ENCODE results near the gene MICAL2. TPM values are rescaled to one million over a fixed set of nuclear protein-coding genes. Genes with fewer than 3 reads are reported as not detected.

MICAL2 gene
- total RNA-seq, 1 experiment from 2014 or later: 59.8 TPM

DNA sequence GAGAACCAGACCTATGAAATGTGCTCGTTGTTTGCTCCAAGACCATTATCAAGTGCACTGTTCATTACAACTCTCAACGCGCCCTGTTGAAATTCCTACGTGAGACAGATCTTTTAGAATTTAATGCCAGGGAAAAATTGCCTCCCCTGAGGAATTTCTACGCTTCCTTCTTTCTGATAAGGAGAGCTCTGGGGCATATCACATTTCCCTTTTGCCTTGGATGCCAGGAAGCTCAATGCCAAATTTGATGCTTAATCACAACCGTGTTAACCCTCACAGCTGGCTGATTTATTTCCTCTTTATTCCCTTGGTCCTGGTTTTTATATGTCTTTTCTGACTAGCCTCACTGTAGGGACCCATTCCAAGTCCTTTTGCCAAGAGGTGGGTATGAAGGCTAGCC, 109.4 kb downstream of the MICAL2 start:
- Histone ChIP-seq H3K9me3 (replicated peaks) (no peaks in the 10 kb centered on the region), H3K4me1 (replicated peaks) (peaks cover 22% of the 10 kb centered on the region), H3K36me3 (peaks cover 68% of the 10 kb centered on the region)

DNA sequence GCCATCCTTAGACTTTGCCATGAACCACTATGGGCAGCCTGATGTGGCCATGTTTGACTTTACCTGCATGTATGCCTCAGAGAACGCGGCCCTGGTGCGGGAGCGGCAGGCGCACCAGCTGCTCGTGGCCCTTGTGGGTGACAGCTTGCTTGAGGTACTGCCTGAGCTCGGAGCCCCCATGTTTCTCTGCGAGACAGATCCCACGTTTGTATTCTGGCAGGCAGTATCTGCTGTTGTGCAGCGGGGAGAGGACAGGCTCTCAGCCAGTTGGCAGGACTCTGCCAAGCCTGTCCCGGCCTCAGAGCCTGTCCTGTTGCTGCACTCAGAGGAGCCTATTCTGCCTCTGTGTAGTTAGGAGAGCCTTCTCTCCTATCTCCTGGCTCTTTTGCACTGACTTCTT, 109.9 kb downstream of the MICAL2 start:
- H3K9me3 ChIP-seq (replicated peaks): no peaks in the 10 kb centered on the region
- peaks cover 67% of the 10 kb centered on the region for H3K36me3 ChIP-seq
- no peak for DNase-seq (ENCODE audit: low read depth in 1 of 2, low spot score in 2 of 2)
- no peak overlapping the region for H3K27ac ChIP-seq
- H3K27me3 ChIP-seq (replicated peaks): no peaks in the 10 kb centered on the region
- peaks cover 25% of the 10 kb centered on the region for H3K4me1 ChIP-seq (replicated peaks)
- no peak overlapping the region for H3K4me3 ChIP-seq

More for the DNA sequence above, 109.4 kb downstream of the MICAL2 start:
- no peak for DNase-seq (ENCODE audit: low read depth in 1 of 2, low spot score in 2 of 2)
- Histone ChIP-seq H3K4me3 (no peak overlapping the region), H3K27me3 (replicated peaks) (no peaks in the 10 kb centered on the region), H3K27ac (no peak overlapping the region)

- no peaks in the 10 kb centered on the region for H3K9me3 ChIP-seq (replicated peaks)
- H3K4me3 ChIP-seq: no peak overlapping the region
- H3K4me1 ChIP-seq (replicated peaks): peaks cover 25% of the 10 kb centered on the region
- H3K27ac ChIP-seq: no peak overlapping the region
- H3K36me3 ChIP-seq: peaks cover 66% of the 10 kb centered on the region
- H3K27me3 ChIP-seq (replicated peaks): no peaks in the 10 kb centered on the region
- DNase-seq (ENCODE audit: low read depth in 1 of 2, low spot score in 2 of 2): no peak
Measured at GRCh38 chr11:12221051-12221535, 110.7 kb downstream of the MICAL2 start.

- Histone ChIP-seq H3K4me3 (no peak overlapping the region), H3K36me3 (peaks cover 63% of the 10 kb centered on the region), H3K27me3 (replicated peaks) (no peaks in the 10 kb centered on the region), H3K9me3 (replicated peaks) (no peaks in the 10 kb centered on the region), H3K27ac (no peak overlapping the region), H3K4me1 (replicated peaks) (peaks cover 20% of the 10 kb centered on the region)
- DNase-seq (ENCODE audit: low read depth in 1 of 2, low spot score in 2 of 2): no peak
Measured at GRCh38 chr11:12222055-12222792, 111.8 kb downstream of the MICAL2 start.

DNA sequence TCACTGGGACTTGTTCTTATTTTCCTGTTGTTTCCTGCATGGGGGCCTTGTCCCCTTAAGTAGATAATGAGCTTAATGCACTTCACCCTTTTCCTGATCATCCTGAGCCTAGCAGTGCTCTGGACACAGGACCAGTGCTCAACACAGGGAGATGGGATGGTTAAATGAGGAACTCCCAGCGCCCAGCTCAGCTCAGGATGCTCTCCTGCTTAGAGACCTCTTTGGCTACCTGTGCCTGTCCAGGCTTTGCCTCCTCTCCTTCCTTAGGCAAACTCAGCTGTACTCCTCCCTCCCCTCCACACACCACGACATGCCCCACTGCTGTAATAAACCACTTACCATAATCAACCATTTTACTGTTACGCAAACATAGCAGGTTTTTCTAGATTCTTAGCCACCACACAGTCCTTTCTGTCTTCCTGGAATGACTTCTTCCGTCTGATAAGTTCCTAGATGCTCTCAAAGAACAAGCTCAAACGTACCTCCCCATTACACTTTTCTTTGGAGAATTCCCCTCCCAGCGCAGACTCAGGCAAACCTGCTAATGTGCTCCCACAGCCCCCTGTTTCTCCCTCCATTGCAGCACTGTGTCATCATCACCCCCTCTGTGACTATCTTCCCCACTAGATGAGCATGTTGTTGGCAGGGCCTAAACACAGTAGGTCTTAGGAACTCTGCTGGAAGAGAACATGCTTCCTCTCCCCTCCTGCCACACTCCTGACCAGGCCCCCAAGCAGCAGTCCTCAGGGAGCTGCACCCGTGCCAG, 113.6 kb downstream of the MICAL2 start:
- peak overlapping the region; percentile 70 for H3K27ac ChIP-seq
- peaks cover 58% of the 10 kb centered on the region for H3K36me3 ChIP-seq
- peak in 1 of 2 experiments; percentile 15 for DNase-seq (ENCODE audit: low read depth in 1 of 2, low spot score in 2 of 2)
- H3K9me3 ChIP-seq (replicated peaks): no peaks in the 10 kb centered on the region
- peaks cover 20% of the 10 kb centered on the region for H3K4me1 ChIP-seq (replicated peaks)
- H3K4me3 ChIP-seq: no peak overlapping the region
- no peaks in the 10 kb centered on the region for H3K27me3 ChIP-seq (replicated peaks)

- Histone ChIP-seq H3K27me3 (replicated peaks) (no peaks in the 10 kb centered on the region), H3K27ac (peak overlapping the region; percentile 70), H3K36me3 (peaks cover 60% of the 10 kb centered on the region), H3K4me1 (replicated peaks) (peaks cover 20% of the 10 kb centered on the region), H3K9me3 (replicated peaks) (no peaks in the 10 kb centered on the region), H3K4me3 (no peak overlapping the region)
- peak; percentile 77 to 96 for DNase-seq (ENCODE audit: low read depth in 1 of 2, low spot score in 2 of 2)
Measured at GRCh38 chr11:12224537-12224893, 114.1 kb downstream of the MICAL2 start.

GRCh38 chr11:12225046-12225739, 114.8 kb downstream of the MICAL2 start:
- peaks cover 65% of the 10 kb centered on the region for H3K36me3 ChIP-seq
- H3K27ac ChIP-seq: peak overlapping the region; percentile 53
- H3K9me3 ChIP-seq (replicated peaks): no peaks in the 10 kb centered on the region
- peaks cover 20% of the 10 kb centered on the region for H3K4me1 ChIP-seq (replicated peaks)
- no peak overlapping the region for H3K4me3 ChIP-seq
- no peaks in the 10 kb centered on the region for H3K27me3 ChIP-seq (replicated peaks)
- no peak for DNase-seq (ENCODE audit: low read depth in 1 of 2, low spot score in 2 of 2)

DNA sequence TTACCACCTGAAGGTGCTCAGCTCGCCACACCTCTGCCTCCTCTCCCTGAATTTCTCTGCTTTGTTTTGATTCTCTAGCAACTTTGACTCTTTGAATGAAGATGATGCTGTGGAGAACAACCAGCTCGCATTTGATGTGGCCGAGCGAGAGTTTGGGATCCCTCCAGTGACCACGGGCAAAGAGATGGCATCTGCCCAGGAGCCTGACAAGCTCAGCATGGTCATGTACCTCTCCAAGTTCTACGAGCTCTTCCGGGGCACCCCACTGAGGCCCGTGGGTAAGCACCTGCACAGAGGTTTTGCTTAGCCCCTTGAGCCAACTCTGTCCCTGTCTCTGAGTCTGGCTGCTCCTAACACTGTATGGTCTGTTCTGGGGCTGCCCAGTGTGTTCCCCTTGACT, 115.7 kb downstream of the MICAL2 start:
- H3K27me3 ChIP-seq (replicated peaks): no peaks in the 10 kb centered on the region
- no peaks in the 10 kb centered on the region for H3K9me3 ChIP-seq (replicated peaks)
- H3K27ac ChIP-seq: no peak overlapping the region
- no peak for DNase-seq (ENCODE audit: low read depth in 1 of 2, low spot score in 2 of 2)
- peaks cover 67% of the 10 kb centered on the region for H3K36me3 ChIP-seq
- no peak overlapping the region for H3K4me3 ChIP-seq
- H3K4me1 ChIP-seq (replicated peaks): peaks cover 20% of the 10 kb centered on the region

DNA sequence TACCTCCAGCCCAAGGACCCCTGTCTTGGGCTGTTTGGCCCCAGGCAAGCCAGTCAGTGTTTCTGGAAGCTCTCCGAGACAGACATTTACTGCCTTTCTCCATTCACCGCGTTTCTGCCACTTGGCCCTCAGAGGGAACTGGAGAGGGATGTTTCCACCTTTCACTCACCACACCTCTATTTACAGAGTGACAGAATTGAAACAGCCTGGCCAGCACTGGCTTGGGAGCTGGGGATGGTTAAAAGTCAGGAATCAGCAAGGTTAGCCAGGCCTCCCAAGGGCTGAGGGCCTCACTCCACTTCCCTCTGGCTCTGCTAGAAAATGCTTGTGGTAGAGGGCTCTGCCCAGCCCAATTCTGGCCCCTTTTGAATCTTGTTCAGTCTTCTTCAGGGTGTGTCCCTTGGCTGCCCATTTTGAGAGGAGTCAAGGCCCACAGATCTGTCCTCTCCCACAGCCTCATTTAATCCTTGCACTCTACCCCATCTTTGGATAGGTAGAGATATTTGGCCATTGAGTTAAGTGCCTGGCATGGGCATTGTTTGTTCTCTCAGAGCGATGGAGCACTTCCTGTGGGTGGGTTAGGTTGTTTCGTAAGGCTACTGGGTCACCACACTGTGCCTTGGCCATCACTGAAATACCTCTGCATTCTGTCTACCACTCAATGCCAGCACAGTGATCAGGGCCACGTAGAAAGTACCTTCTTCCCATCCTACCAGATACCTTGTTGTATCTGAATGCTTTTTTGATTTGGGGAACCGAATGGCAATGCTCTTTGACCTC, 119.2 kb downstream of the MICAL2 start:
- Histone ChIP-seq H3K27me3 (replicated peaks) (no peaks in the 10 kb centered on the region), H3K4me1 (replicated peaks) (peaks cover 17% of the 10 kb centered on the region), H3K36me3 (peaks cover 51% of the 10 kb centered on the region), H3K27ac (no peak overlapping the region), H3K4me3 (no peak overlapping the region), H3K9me3 (replicated peaks) (no peaks in the 10 kb centered on the region)
- DNase-seq (ENCODE audit: low read depth in 1 of 2, low spot score in 2 of 2): no peak

- H3K4me3 ChIP-seq: no peak overlapping the region
- peaks cover 46% of the 10 kb centered on the region for H3K36me3 ChIP-seq
- no peak for DNase-seq (ENCODE audit: low read depth in 1 of 2, low spot score in 2 of 2)
- peaks cover 19% of the 10 kb centered on the region for H3K4me1 ChIP-seq (replicated peaks)
- H3K27ac ChIP-seq: peak overlapping the region; percentile 80
- H3K9me3 ChIP-seq (replicated peaks): no peaks in the 10 kb centered on the region
- no peaks in the 10 kb centered on the region for H3K27me3 ChIP-seq (replicated peaks)
Measured at GRCh38 chr11:12232160-12232559, 121.8 kb downstream of the MICAL2 start.

DNA sequence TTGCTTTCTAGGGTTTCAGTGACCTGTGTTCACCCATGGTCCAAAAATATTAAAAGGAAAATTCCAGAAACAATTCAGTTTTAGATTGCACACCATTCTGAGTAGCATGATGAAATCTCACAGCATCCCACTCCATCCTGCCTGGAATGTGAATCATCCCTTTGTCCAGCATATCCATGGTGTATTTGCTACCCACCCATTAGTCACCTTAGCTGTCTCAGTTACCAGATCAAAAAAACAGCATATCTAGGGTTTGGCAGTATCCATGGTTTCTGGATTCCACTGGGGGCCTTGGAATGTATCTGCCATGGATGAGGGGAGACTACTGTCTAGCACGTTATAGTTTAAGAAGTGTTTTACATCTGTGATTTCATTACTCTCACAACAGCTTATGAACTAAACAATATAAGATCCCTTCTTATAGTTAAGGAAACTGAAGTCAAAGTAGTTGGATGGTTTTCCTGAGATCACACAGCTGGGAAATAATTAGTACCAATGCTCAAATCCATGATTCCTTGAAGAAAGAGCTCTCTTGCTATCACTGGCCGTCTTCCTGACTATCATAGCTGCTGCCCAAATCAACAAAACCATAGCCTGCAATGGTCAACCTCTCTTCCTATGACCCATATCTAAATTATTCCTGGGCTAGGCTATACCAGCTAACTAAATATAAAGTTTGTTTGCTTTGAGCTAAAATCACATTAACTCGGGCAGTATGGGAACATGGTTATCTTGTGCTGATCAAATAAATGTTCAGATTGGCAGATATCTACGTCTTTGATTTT, 122.6 kb downstream of the MICAL2 start:
- H3K36me3 ChIP-seq: peaks cover 44% of the 10 kb centered on the region
- peak; percentile 56 to 67 for DNase-seq (ENCODE audit: low read depth in 1 of 2, low spot score in 2 of 2)
- no peaks in the 10 kb centered on the region for H3K9me3 ChIP-seq (replicated peaks)
- peak overlapping the region; percentile 80 for H3K27ac ChIP-seq
- H3K4me3 ChIP-seq: no peak overlapping the region
- no peaks in the 10 kb centered on the region for H3K27me3 ChIP-seq (replicated peaks)
- peaks cover 19% of the 10 kb centered on the region for H3K4me1 ChIP-seq (replicated peaks)

GRCh38 chr11:12233602-12233925, 123.2 kb downstream of the MICAL2 start:
- Histone ChIP-seq H3K27me3 (replicated peaks) (no peaks in the 10 kb centered on the region), H3K36me3 (peaks cover 41% of the 10 kb centered on the region), H3K27ac (peak overlapping the region; percentile 80), H3K9me3 (replicated peaks) (no peaks in the 10 kb centered on the region), H3K4me1 (replicated peaks) (peaks cover 19% of the 10 kb centered on the region), H3K4me3 (no peak overlapping the region)
- DNase-seq (ENCODE audit: low read depth in 1 of 2, low spot score in 2 of 2): no peak

DNA sequence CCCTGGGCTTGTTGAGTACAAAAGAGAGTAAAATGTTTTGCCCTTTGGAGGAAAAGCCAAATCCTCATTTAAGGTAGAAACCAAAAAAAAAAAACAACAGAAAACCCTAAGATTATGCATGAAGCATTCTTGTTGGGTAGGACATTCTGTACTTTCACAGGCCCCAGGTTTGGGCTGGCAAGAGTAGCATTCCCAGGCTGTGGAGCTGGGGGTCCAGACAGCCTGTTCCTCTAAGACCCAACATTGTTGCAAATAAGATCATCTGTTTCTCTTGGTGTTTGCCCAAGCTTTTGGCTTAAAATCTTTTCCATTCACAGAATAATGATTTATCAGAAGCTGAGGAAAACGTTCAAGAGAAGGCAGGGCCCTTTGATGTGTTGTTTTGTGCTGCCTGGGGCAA, 123.8 kb downstream of the MICAL2 start:
- DNase-seq (ENCODE audit: low read depth in 1 of 2, low spot score in 2 of 2): no peak
- no peak overlapping the region for H3K27ac ChIP-seq
- peaks cover 19% of the 10 kb centered on the region for H3K4me1 ChIP-seq (replicated peaks)

More for the DNA sequence above, 123.8 kb downstream of the MICAL2 start:
- Histone ChIP-seq H3K9me3 (replicated peaks) (no peaks in the 10 kb centered on the region), H3K27me3 (replicated peaks) (no peaks in the 10 kb centered on the region), H3K4me3 (no peak overlapping the region), H3K36me3 (peaks cover 40% of the 10 kb centered on the region)
